Keratinocyte (primary cell): Measurements from ENCODE around the gene C15orf39.

ENCODE experiments used
- EZH2 ChIP-seq: IDR thresholded peaks from one replicate; pipeline ENCODE4 v1.6.1; 2012; ENCODE audit warnings: inconsistent platforms, mild to moderate bottlenecking, low read length, moderate library complexity
- TF ChIP-seq, protein P1 (sequence below), 3 experiments: IDR thresholded peaks in 1 of 3; conservative IDR thresholded peaks in 1 of 3; optimal IDR thresholded peaks in 1 of 3; 2 replicates in 2 of 3; 3 replicates in 1 of 3; pipeline versions ENCODE3 to v1.5.1; 2011; ENCODE audit warnings: low read length in 3 of 3, mild to moderate bottlenecking in 3 of 3, moderate library complexity in 2 of 3, control low read depth in 1 of 3, inconsistent platforms in 1 of 3; ENCODE audit not compliant: insufficient read depth in 2 of 3; ENCODE audit errors: extremely low read depth in 1 of 3

DNA sequence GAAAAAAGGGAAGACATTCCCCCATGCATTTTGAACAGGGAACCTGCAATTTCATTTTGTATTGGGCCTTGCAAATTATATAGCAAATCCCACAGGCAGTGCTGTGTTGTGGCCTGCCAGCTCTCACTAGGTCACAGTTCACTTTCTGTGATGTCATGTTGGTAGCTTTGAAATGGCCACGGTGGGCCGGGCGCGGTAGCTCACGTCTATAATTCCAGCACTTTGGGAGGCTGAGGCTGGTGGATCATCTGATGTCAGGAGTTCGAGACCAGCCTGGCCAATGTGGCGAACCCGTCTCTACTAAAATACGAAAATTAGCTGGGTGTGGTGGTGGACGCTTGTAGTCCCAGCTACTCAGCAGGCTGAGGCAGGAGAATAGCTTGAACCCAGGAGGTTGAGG lies 27.0 kb upstream of the C15orf39 start:
- TF ChIP-seq, protein P1, sequence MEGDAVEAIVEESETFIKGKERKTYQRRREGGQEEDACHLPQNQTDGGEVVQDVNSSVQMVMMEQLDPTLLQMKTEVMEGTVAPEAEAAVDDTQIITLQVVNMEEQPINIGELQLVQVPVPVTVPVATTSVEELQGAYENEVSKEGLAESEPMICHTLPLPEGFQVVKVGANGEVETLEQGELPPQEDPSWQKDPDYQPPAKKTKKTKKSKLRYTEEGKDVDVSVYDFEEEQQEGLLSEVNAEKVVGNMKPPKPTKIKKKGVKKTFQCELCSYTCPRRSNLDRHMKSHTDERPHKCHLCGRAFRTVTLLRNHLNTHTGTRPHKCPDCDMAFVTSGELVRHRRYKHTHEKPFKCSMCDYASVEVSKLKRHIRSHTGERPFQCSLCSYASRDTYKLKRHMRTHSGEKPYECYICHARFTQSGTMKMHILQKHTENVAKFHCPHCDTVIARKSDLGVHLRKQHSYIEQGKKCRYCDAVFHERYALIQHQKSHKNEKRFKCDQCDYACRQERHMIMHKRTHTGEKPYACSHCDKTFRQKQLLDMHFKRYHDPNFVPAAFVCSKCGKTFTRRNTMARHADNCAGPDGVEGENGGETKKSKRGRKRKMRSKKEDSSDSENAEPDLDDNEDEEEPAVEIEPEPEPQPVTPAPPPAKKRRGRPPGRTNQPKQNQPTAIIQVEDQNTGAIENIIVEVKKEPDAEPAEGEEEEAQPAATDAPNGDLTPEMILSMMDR (optimal IDR thresholded peaks at IDR 0.05 in 1 of 3, IDR thresholded peaks at IDR 0.05 in 1 of 3, conservative IDR thresholded peaks at IDR 0.05 in 1 of 3; ENCODE audit: extremely low read depth in 1 of 3, insufficient read depth in 2 of 3, low read length in 3 of 3) = no peak
- no peak for TF ChIP-seq EZH2
